Hindlimb muscle (tissue), 1 donor: ENCODE results near the gene SNAP29. TPM values are rescaled to one million over a fixed set of nuclear protein-coding genes. Genes with fewer than 3 reads are reported as not detected.
"Not testable (repeated sequence)": the region's sequence is repeated elsewhere in the genome, so short reads cannot be mapped to it uniquely, and the experiment has no call there.

Experiments
- DNase-seq: peaks from one replicate; pipeline ENCODE4 v3.0.0-alpha.2; 2013
- polyA plus RNA-seq: library from polyadenylated mRNA; unstranded; fragments of 120-200 nt; gene quantifications from one replicate; pipeline ENCODE4 v1.2.1, GENCODE V29; 2013; ENCODE audit not compliant: insufficient read length

SNAP29 gene
- polyA plus RNA-seq, 1 donor: 22.6 TPM

DNA sequence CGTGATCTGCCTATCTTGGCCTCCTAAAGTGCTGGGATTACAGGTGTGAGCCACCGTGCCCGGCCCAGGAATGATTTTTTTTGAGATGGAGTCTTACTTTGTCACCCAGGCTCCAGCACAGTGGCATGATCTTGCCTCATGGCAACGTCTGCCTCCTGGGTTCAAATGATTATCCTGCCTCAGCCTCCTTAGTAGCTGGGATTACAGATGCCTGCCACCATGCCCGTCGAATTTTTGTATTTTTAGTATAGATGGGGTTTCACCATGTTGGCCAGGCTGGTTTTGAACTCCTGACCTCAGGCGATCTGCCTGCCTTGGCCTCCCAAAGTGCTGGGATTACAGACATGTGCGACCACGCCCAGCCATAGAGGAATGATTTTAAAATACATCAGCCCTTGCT is 76.2 kb downstream of the SNAP29 start:
- not testable (repeated sequence) for DNase-seq

DNA sequence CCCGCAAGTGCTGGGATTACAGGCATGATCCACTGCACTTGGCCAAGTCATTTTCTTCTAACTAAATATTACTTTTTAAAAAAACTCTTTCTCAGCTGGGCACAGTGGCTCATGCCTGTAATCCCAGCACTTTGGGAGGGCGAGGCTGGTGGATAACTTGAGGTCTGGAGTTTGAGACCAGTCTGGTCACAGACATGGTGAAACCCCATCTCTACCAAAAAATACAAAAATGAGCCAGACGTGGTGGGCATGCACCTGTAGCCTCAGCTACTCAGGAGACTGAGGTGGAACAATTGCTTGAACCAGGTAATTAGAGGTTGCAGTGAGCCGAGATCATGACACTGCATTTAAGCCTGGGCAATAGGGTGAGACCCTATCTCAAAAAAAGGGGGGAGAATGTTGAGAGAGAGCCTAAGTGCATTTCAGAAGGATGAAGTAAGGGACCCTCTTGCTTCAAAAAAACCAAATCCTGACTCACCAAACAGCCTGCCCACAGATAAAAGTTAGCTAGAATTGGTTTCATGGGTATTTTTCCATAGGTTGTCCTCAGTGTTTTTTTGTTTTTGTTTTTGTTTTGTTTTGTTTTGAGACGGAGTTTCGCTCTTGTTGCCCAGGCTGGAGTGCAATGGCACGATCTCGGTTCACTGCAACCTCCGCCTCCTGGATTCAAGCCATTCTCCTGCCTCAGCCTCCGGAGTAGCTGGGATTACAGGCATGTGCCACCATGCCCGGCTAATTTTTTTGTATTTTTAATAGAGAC is 77.2 kb downstream of the SNAP29 start:
- not testable (repeated sequence) for DNase-seq

DNA sequence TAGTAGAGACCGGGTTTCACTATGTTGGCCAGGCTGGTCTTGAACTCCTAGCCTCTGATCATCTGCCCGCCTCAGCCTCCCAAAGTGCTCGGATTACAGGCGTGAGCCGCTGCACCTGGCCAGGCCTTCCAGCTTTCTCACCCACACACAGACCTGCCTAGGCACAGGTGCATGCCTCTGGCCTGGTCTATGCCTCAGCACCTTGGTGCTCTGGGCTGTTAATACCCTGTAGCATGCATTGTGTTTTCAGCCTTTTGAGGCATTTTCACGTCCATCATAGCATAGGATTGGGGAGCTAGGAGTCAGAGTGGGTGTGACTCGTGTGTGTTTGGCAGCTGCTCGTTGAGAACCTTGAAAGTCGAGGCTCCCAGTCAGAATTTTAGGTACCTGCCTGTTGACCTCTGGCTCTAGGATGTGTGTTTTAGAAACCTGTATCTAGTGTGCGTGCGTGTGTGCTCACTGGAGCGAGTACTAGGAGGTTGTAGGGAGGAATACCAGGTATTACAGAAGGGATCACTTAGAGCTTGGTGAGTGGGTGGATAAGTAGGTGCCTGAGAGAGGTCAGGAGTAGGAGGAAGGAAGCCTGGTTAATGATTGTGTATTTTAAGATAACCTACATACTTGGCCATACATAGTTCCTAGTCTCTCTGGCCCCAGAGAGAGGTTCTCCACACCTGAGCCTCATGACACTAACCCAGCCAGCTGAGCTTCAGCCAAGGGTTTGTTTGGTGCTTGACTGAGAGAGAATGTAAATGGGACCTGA is 78.4 kb downstream of the SNAP29 start:
- no peak for DNase-seq

DNA sequence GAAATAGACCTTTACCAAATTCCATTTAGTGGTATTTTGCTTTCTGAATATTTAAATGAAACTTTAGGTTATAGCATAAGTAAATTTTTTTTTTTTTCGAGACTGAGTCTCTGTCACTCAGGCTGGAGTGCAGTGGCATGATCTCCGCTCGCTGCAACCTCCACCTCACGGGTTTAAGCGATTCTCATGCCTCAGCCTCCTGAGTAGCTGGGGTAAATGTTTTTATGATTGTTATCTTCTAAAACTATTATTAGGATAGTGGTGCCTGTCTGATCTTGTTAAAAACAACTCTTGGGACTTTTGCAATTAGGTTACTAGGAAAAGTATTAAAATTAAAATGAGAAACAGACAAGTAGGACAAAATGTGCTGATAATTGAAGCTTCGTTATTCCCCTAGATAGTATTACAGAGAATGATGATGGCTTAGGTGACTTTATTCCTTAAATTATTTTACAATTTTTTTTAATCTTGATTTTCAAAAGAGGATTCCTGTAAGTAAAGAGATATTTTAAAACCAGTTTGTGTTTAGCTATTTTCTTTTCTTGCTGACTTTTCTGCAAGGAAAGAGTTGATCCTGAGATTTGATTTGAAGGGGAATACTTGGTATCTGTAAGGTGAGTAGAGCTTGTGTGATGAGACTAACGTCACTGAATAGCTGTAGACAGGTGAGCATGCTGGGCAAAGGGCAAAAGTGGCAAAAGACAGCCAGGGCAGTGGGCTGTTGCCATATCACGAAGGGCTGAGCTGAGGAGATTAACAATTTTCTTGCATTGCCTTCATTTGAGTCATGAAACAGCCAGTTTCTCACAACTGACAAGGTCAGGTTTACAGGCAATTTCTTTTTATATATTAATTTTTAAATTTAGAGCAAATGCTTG is 79.2 kb downstream of the SNAP29 start:
- no peak for DNase-seq

DNA sequence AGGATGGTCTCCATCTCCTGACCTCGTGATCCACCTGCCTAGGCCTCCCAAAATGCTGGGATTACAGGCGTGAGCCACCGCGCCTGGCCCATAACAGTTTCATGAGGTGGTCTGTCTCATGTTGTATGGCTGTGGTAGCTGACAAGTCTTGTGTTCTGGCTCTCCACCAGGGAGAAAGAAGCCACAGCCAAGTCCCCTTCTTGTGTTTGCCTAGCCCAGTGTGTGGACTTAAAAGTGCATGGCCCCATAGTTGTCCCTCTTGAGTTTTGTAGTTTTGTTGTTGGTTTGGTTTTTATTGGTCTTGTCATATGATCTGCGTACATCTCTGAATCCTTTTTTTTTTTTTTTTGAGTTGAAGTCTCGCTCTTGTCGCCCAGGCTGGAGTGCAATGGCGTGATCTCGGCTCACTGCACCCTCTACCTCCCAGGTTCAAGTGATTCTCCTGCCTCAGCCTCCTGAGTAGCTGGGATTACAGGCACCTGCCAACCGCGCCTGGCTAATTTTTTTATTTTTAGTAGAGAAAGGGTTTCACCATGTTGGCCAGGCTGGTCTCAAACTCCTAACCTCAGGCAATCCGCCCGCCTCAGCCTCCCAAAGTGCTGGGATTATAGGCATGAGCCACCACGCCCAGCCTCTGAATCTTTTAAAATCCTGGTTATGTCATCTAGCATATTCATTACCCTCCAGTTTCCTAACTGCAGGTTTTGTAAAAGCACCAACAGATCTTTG is 80.8 kb downstream of the SNAP29 start:
- DNase-seq: not testable (repeated sequence)

DNA sequence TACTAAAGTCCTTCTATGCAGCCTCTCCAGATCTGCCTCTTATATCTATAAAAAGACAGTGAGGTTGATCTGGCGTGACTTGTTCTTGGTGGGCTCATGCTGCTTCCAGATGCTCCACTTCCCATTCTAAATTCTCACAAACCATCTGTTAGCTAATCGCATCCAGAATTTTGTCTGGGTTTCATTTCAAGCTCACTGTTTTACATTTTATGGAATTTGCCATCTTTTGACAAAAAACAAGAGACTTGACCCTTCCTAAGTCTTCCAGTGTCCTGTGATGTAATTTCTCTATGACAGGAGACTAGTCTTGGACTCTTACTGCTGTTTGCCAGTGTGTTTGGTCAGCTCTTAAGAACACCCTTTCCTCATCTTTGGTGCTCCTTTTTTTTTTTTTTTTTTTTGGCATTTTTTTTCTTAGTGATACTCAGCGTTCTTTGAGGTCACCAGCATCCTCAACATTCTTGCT is 81.4 kb downstream of the SNAP29 start:
- no peak for DNase-seq

Other genes with a start within 250 kb of the SNAP29 start
- gene SERPIND1, start 84.9 kb upstream of the SNAP29 start, polyA plus RNA-seq: 0.08 TPM
- gene PI4KA, start 196 bp upstream of the SNAP29 start, polyA plus RNA-seq: 34.2 TPM
- gene CRKL, start 58.4 kb downstream of the SNAP29 start, polyA plus RNA-seq: 50.4 TPM
- 0.45 TPM for gene AIFM3, start 108.2 kb downstream of the SNAP29 start, polyA plus RNA-seq
- 42.8 TPM for gene LZTR1, start 123.3 kb downstream of the SNAP29 start, polyA plus RNA-seq
- gene THAP7, start 143.1 kb downstream of the SNAP29 start, polyA plus RNA-seq: 19.8 TPM
- gene P2RX6, start 156.2 kb downstream of the SNAP29 start, polyA plus RNA-seq: 28.1 TPM
- 1.3 TPM for gene SLC7A4, start 173.6 kb downstream of the SNAP29 start, polyA plus RNA-seq
- 0.09 TPM for gene LRRC74B, start 186.9 kb downstream of the SNAP29 start, polyA plus RNA-seq